DMS 273 (cell line): Measurements from ENCODE around the gene CENPS.
"Not testable (repeated sequence)": the region's sequence is repeated elsewhere in the genome, so short reads cannot be mapped to it uniquely, and the experiment has no call there.

Experiments
- DNase-seq: peaks from one replicate; lab custom pipeline; 2025; ENCODE audit not compliant: unreplicated experiment; lab: John Stamatoyannopoulos, UW

CENPS gene

GRCh38 chr1:10450156-10450814 is 20.1 kb downstream of the CENPS start:
- DNase-seq = no peak

- peak; percentile 73 for DNase-seq
Observed at GRCh38 chr1:10450836-10451235, 20.6 kb downstream of the CENPS start.

GRCh38 chr1:10451287-10451686 is 21.1 kb downstream of the CENPS start:
- peak; percentile 83 for DNase-seq

- no peak for DNase-seq
Observed at GRCh38 chr1:10456048-10456447, 25.8 kb downstream of the CENPS start.

- peak; percentile 68 for DNase-seq
Observed at GRCh38 chr1:10456661-10457060, 26.4 kb downstream of the CENPS start.

- not testable (repeated sequence) for DNase-seq
Observed at GRCh38 chr1:10457462-10457861, 27.2 kb downstream of the CENPS start.

- no peak for DNase-seq
Observed at GRCh38 chr1:10457875-10458274, 27.6 kb downstream of the CENPS start.

- DNase-seq = peak; percentile 73
Observed at GRCh38 chr1:10459184-10459583, 29.0 kb downstream of the CENPS start.

- no peak for DNase-seq
Observed at GRCh38 chr1:10467078-10467477, 36.8 kb downstream of the CENPS start.

GRCh38 chr1:10470043-10470442 is 39.8 kb downstream of the CENPS start:
- no peak for DNase-seq

GRCh38 chr1:10471411-10472219 is 41.4 kb downstream of the CENPS start:
- peak; percentile 81 for DNase-seq

GRCh38 chr1:10472220-10473144 is 42.2 kb downstream of the CENPS start, which contains the start of gene DFFA:
DFFA (minus strand) TSS chr1:10472529; CDS start chr1:10472458, 71 bp downstream.
- DNase-seq = peak; percentile 99

- DNase-seq = no peak
Observed at GRCh38 chr1:10473145-10473765, 43.0 kb downstream of the CENPS start.

GRCh38 chr1:10474309-10474612 is 44.0 kb downstream of the CENPS start:
- not testable (repeated sequence) for DNase-seq

- DNase-seq = peak; percentile 96
Observed at GRCh38 chr1:10474613-10475507, 44.6 kb downstream of the CENPS start, which contains the start of gene PEX14. PEX14 (plus strand) TSS chr1:10474950; CDS start chr1:10474967, 17 bp downstream.

GRCh38 chr1:10475510-10475909 is 45.3 kb downstream of the CENPS start:
- DNase-seq = no peak

GRCh38 chr1:10479296-10479695 is 49.1 kb downstream of the CENPS start:
- DNase-seq = no peak

GRCh38 chr1:10480614-10481013 is 50.4 kb downstream of the CENPS start:
- DNase-seq = no peak

- DNase-seq = no peak
Observed at GRCh38 chr1:10484521-10484920, 54.3 kb downstream of the CENPS start.
